Measurements from ENCODE around the gene CFD.

- TF ChIP-seq CTCF (IDR thresholded peaks at IDR 0.05; ENCODE audit: low read depth, low read length, poor library complexity, severe bottlenecking), result no peak
- TF ChIP-seq EZH2phosphoT487 (IDR thresholded peaks at IDR 0.05; ENCODE audit: borderline replicate concordance, low read length), result no peak
These were observed 1.2 kb upstream of the CFD start for GRCh38 chr19:858284-858683.
